PC-3 (cell line): ENCODE measurements around the gene DIMT1. TPM values are rescaled to one million over a fixed set of nuclear protein-coding genes. Genes with fewer than 3 reads are reported as not detected.

Experiments used
- ATAC-seq: fragments of 200-7000 bp; cut with Tn5 transposase; 2 replicates; pipeline ENCODE4 v1.9.1; 2020; ENCODE audit warnings: mild to moderate bottlenecking, moderate library complexity
- BruUV-seq: library from RNA; stranded (reverse); fragments of 400-500 nt; replicated peaks from 2 replicates; lab custom pipeline; 2021; lab: Mats Ljungman, UMichigan
- CTCF ChIA-PET: fragments of 300-600 bp; sonication (Branson Sonifier 250); formaldehyde crosslinking; loops from one replicate; lab custom pipeline; 2022; ENCODE audit warnings: antibody characterized with exemption; lab: Charles Lee
- POLR2A ChIA-PET: fragments of 300-600 bp; sonication (Branson Sonifier 250); formaldehyde crosslinking; loops from one replicate; lab custom pipeline; 2022; ENCODE audit warnings: antibody characterized with exemption; ENCODE audit not compliant: unreplicated experiment; lab: Charles Lee
- DNase-seq: peaks from one replicate; pipeline ENCODE4 v3.0.0-alpha.2; 2015
- H2AFZ ChIP-seq: fragments of 300-600 bp; sonication (generic); 2 replicates; pipeline ENCODE4 v1.6.0; 2016; ENCODE audit warnings: antibody characterized with exemption, low read length
- H3F3A ChIP-seq: fragments of 300-600 bp; sonication (generic); one replicate; pipeline ENCODE4 v1.6.0; 2017; ENCODE audit warnings: antibody characterized with exemption, low read length, control low read depth, mild to moderate bottlenecking; ENCODE audit not compliant: unreplicated experiment
- H3K27ac ChIP-seq: fragments of 300-600 bp; sonication (generic); 2 replicates; pipeline ENCODE4 v1.5.1; 2016; ENCODE audit warnings: mild to moderate bottlenecking, low read length
- H3K27me3 ChIP-seq: fragments of 300-600 bp; sonication (generic); 2 replicates; pipeline ENCODE4 v1.6.1; 2016; ENCODE audit warnings: low read length, mixed read lengths
- H3K36me3 ChIP-seq: fragments of 300-600 bp; sonication (generic); 2 replicates; pipeline ENCODE4 v1.6.1; 2016; ENCODE audit warnings: low read depth, mixed run types, low read length, mixed read lengths
- H3K4me1 ChIP-seq: fragments of 300-600 bp; sonication (generic); 2 replicates; pipeline ENCODE4 v1.5.1; 2016; ENCODE audit warnings: low read length; ENCODE audit not compliant: insufficient read depth
- H3K4me2 ChIP-seq: fragments of 300-600 bp; sonication (generic); 2 replicates; pipeline ENCODE4 v1.6.0; 2016; ENCODE audit warnings: low read length
- H3K4me3 ChIP-seq: fragments of 300-600 bp; sonication (generic); 2 replicates; pipeline ENCODE4 v1.5.1; 2016; ENCODE audit warnings: mild to moderate bottlenecking, low read length, mixed read lengths
- H3K79me2 ChIP-seq: fragments of 300-600 bp; sonication (generic); 2 replicates; pipeline ENCODE4 v1.6.1; 2017; ENCODE audit warnings: low read length, mixed read lengths
- H3K9ac ChIP-seq: fragments of 300-600 bp; sonication (generic); 2 replicates; pipeline ENCODE4 v1.6.0; 2016; ENCODE audit warnings: mild to moderate bottlenecking, low read length
- H3K9me2 ChIP-seq: fragments of 300-600 bp; sonication (generic); replicated peaks from 2 replicates; pipeline ENCODE4 v1.6.1; 2016; ENCODE audit warnings: mixed run types, low read length, mixed read lengths
- H3K9me3 ChIP-seq: fragments of 300-600 bp; sonication (generic); 2 replicates; pipeline ENCODE4 v1.6.1; 2016; ENCODE audit warnings: low read length, mixed read lengths
- H4K20me1 ChIP-seq: fragments of 300-600 bp; sonication (generic); 2 replicates; pipeline ENCODE4 v1.6.1; 2016; ENCODE audit warnings: low read length, mixed read lengths
- EZH2 ChIP-seq: fragments of 300-600 bp; sonication (generic); IDR thresholded peaks from one replicate; pipeline ENCODE4 v1.6.1; 2017; ENCODE audit warnings: antibody characterized with exemption, mild to moderate bottlenecking, low read length; ENCODE audit not compliant: unreplicated experiment
- EZH2phosphoT487 ChIP-seq: fragments of 300-600 bp; sonication (generic); IDR thresholded peaks from 2 replicates; pipeline ENCODE4 v1.6.1; 2018; ENCODE audit warnings: mild to moderate bottlenecking, antibody characterized with exemption, low read length, borderline replicate concordance
- intact Hi-C: fragments of 100-400 bp; cut with micrococcal nuclease; formaldehyde crosslinking; loops from 2 replicates; pipeline ENCODE4 v1.9.0; 2023
- total RNA-seq: library from RNA; depleted of rRNA; stranded (reverse); fragments of >200 nt; gene quantifications from 2 replicates; pipeline ENCODE4 v1.2.3, GENCODE V29; 2014
- TF ChIP-seq, protein P1 (sequence below): fragments of 300-600 bp; sonication (generic); conservative IDR thresholded peaks from 2 replicates; pipeline ENCODE4 v1.5.1; 2017; ENCODE audit warnings: antibody characterized with exemption, low read depth, mild to moderate bottlenecking, low read length

DIMT1 gene
- total RNA-seq, 1 experiment from 2014 or later: 59.8 TPM

DNA sequence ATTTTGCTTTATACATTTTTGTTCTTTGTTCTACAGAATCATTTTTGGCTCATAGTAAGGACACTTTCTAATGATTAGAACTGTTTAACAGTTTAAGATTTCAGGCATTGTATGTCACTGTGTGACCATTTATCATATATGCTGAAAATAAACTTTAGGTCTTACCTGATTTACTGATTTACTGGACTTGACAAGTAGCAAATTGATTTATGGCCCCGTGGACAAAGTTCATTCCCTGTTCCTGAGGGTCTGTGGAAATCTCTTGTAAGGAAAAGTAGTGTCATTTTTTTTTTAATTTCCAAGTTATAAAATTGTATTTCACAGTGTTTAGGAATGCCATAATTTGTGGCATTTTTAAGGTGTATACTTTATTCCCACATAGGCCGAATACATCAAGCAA, 57.0 kb downstream of the DIMT1 start:
- no TSS peak for BruUV-seq
- no peaks in the 10 kb centered on the region for H3F3A ChIP-seq
- H3K9me3 ChIP-seq: no peaks in the 10 kb centered on the region
- H4K20me1 ChIP-seq: no peaks in the 10 kb centered on the region
- intact Hi-C loops: no loop called here
- no peak overlapping the region for H2AFZ ChIP-seq
- no peak overlapping the region for H3K4me3 ChIP-seq
- ChIA-PET CTCF (no interaction called here), POLR2A (no interaction called here)
- no peaks in the 10 kb centered on the region for H3K9me2 ChIP-seq
- no peak overlapping the region for H3K9ac ChIP-seq
- DNase-seq (no peak), ATAC-seq (no peak)
- peaks cover 10% of the 10 kb centered on the region; the same call in 1 of the 2 replicates for H3K36me3 ChIP-seq
- H3K4me1 ChIP-seq: no peaks in the 10 kb centered on the region
- no peak overlapping the region for H3K27ac ChIP-seq
- H3K79me2 ChIP-seq: peaks cover 24% of the 10 kb centered on the region
- H3K4me2 ChIP-seq: no peak overlapping the region
- TF ChIP-seq, protein P1, sequence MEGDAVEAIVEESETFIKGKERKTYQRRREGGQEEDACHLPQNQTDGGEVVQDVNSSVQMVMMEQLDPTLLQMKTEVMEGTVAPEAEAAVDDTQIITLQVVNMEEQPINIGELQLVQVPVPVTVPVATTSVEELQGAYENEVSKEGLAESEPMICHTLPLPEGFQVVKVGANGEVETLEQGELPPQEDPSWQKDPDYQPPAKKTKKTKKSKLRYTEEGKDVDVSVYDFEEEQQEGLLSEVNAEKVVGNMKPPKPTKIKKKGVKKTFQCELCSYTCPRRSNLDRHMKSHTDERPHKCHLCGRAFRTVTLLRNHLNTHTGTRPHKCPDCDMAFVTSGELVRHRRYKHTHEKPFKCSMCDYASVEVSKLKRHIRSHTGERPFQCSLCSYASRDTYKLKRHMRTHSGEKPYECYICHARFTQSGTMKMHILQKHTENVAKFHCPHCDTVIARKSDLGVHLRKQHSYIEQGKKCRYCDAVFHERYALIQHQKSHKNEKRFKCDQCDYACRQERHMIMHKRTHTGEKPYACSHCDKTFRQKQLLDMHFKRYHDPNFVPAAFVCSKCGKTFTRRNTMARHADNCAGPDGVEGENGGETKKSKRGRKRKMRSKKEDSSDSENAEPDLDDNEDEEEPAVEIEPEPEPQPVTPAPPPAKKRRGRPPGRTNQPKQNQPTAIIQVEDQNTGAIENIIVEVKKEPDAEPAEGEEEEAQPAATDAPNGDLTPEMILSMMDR: no peak
- TF ChIP-seq EZH2phosphoT487 (no peak), EZH2 (no peak)
- H3K27me3 ChIP-seq: no peaks in the 10 kb centered on the region

- H2AFZ ChIP-seq: no peak overlapping the region
- POLR2A ChIA-PET: no interaction called here
- H3F3A ChIP-seq: no peaks in the 10 kb centered on the region
- H3K36me3 ChIP-seq: no peaks in the 10 kb centered on the region
- TF ChIP-seq EZH2 (no peak), EZH2phosphoT487 (no peak)
- TF ChIP-seq, protein P1: no peak
- no peaks in the 10 kb centered on the region for H3K4me1 ChIP-seq
- no peak overlapping the region for H3K4me2 ChIP-seq
- H3K9me2 ChIP-seq: no peaks in the 10 kb centered on the region
- H3K27ac ChIP-seq: no peak overlapping the region
- DNase-seq: no peak
- H3K27me3 ChIP-seq: no peaks in the 10 kb centered on the region
- no peak; the same call in 1 of the 2 replicates for ATAC-seq
- CTCF ChIA-PET: interaction anchor here (0.6 kb wide), 1 partner anchor 9 kb away, joined by 5 read pairs; no protein-coding TSS in a partner anchor
- no peak overlapping the region for H3K4me3 ChIP-seq
- peaks cover 34% of the 10 kb centered on the region for H3K79me2 ChIP-seq
- no peaks in the 10 kb centered on the region; the same call in 1 of the 2 replicates for H4K20me1 ChIP-seq
- no peaks in the 10 kb centered on the region for H3K9me3 ChIP-seq
- no peak overlapping the region for H3K9ac ChIP-seq
- BruUV-seq: no TSS peak
- intact Hi-C loops: no loop called here
These were observed 60.3 kb downstream of the DIMT1 start for GRCh38 chr5:62343428-62343827.

- Histone ChIP-seq H3K9me3 (no peaks in the 10 kb centered on the region), H3K79me2 (peaks cover 34% of the 10 kb centered on the region), H4K20me1 (no peaks in the 10 kb centered on the region; the same call in 1 of the 2 replicates), H3K4me2 (no peak overlapping the region), H3K4me1 (no peaks in the 10 kb centered on the region), H3K27me3 (no peaks in the 10 kb centered on the region), H3K4me3 (no peak overlapping the region), H3K36me3 (no peaks in the 10 kb centered on the region), H3K9ac (no peak overlapping the region), H3K9me2 (no peaks in the 10 kb centered on the region), H3F3A (no peaks in the 10 kb centered on the region), H2AFZ (no peak overlapping the region), H3K27ac (no peak overlapping the region)
- POLR2A ChIA-PET: no interaction called here
- TF ChIP-seq EZH2: no peak
- TF ChIP-seq, protein P1: no peak
- no peak for TF ChIP-seq EZH2phosphoT487
- intact Hi-C loops: no loop called here
- ATAC-seq (no peak), DNase-seq (no peak)
- CTCF ChIA-PET: no interaction called here
- BruUV-seq: no TSS peak
These were observed 61.2 kb downstream of the DIMT1 start for GRCh38 chr5:62342476-62342837.
